ENCODE data around the gene GRID2.

The GRID2 gene

DNA sequence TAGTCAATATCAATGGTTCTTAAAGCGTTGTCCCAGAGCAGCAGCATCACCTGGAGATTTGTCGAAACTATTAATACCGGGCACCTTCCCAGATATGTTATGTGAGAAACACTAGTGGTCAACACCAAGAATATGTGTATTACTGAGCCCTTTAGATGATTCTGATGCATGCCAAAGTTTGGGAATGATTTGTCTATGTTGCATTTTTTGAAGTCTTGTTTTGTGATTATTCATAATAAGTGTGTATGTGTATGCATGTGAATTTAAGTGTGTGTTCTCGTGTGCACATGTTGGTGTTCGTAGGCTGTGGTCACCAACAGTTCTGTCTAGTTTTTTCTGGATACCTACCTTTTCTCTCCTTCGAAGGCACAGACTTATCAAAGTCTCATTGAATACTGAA lies 749.4 kb downstream of the GRID2 start:
- no peak for TF ChIP-seq CTCF (IDR thresholded peaks at IDR 0.05; ENCODE audit: low read depth, low read length, missing control alignments)
- no peak for DNase-seq (ENCODE audit: extremely low read depth, low read depth)

DNA sequence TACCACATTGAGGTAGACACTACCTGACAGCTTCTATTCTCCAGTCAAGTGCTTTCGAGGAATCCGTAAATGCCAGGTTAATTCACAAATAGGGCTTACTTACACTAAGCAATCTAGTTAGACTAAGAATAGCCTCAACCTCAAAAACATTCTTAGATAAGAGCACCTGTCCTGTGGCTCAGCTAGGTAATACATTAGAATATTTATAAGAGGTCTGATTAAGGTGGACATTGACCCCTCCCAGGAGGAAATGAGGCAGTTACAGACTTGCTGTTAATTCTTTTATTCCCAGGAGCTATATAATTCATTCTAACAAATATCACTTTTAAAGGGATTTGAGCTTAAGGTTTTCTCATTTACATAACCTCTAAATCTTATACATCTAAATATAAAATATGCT lies 758.1 kb downstream of the GRID2 start:
- no peak overlapping the region for H3K4me3 ChIP-seq (replicated peaks; ENCODE audit: low read depth, low read length)
- TF ChIP-seq CTCF (IDR thresholded peaks at IDR 0.05; ENCODE audit: low read depth, low read length, missing control alignments), result no peak
- DNase-seq (ENCODE audit: extremely low read depth, low read depth), result no peak

More for the DNA sequence above, 749.4 kb downstream of the GRID2 start:
- no peak overlapping the region for H3K4me3 ChIP-seq (replicated peaks; ENCODE audit: low read depth, low read length)

DNA sequence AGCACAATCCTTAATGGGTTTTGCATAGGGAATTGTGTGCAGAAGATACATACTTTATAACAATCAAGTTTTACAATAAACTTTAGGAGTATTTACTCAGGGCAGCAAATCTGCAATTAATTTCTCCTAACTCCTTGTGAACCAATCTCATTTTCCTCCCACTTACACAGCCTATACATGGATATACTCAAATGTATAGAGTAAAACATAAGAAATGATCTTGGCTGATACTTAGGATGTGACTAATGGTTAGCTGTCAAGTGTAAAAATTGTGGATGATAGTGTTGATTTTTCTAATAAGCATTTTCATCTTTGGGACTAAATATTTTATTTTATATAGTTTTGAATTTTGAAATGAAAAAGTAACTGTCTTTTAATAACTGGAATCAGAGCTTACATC lies 759.6 kb downstream of the GRID2 start:
- DNase-seq (ENCODE audit: extremely low read depth, low read depth), result no peak
- TF ChIP-seq CTCF (IDR thresholded peaks at IDR 0.05; ENCODE audit: low read depth, low read length, missing control alignments), result no peak
- H3K4me3 ChIP-seq (replicated peaks; ENCODE audit: low read depth, low read length), result no peak overlapping the region

GRCh38 chr4:93065790-93066189 lies 762.0 kb downstream of the GRID2 start:
- DNase-seq (ENCODE audit: extremely low read depth, low read depth), result no peak
- no peak overlapping the region for H3K4me3 ChIP-seq (replicated peaks; ENCODE audit: low read depth, low read length)
- TF ChIP-seq CTCF (IDR thresholded peaks at IDR 0.05; ENCODE audit: low read depth, low read length, missing control alignments), result no peak

DNA sequence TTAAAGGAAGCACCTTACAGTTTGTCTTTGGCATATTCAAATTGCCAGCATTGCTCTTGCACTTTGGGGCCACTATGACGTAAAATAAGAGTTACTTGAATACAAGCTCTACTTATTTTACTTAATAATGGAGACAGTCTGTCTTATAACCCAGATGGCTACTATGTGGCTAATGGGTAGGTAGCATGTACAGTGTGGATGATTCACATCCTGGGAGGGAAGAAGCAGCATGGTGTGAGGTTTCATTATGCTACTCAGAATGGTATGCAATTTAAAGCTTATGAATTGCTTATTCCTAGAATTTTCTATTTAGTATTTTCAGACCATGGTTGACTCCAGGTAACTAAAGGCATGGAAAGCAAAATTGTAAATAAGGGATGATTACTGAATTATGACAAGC lies 763.0 kb downstream of the GRID2 start:
- DNase-seq (ENCODE audit: extremely low read depth, low read depth), result no peak
- TF ChIP-seq CTCF (IDR thresholded peaks at IDR 0.05; ENCODE audit: low read depth, low read length, missing control alignments), result no peak
- H3K4me3 ChIP-seq (replicated peaks; ENCODE audit: low read depth, low read length), result no peak overlapping the region

- no peak overlapping the region for H3K4me3 ChIP-seq (replicated peaks; ENCODE audit: low read depth, low read length)
- DNase-seq (ENCODE audit: extremely low read depth, low read depth), result no peak
Observed at GRCh38 chr4:93072292-93072691, 768.5 kb downstream of the GRID2 start.

More at GRCh38 chr4:93072292-93072691, 768.5 kb downstream of the GRID2 start:
- no peak for TF ChIP-seq CTCF (IDR thresholded peaks at IDR 0.05; ENCODE audit: low read depth, low read length, missing control alignments)
